Inflammatory macrophage (primary cell): ENCODE data around the gene AOPEP.

Experiments used
- DNase-seq, 2 donors: peaks; one replicate each; pipeline ENCODE4 v3.0.0-alpha.2; 2020 to 2022

Gene AOPEP

GRCh38 chr9:95044731-95045508, 318.4 kb downstream of the AOPEP start:
- DNase-seq = no peak

- DNase-seq = no peak
Measured at GRCh38 chr9:95045751-95046150, 319.3 kb downstream of the AOPEP start.

GRCh38 chr9:95047452-95048224, 321.1 kb downstream of the AOPEP start:
- no peak for DNase-seq

GRCh38 chr9:95048225-95049087, 322.0 kb downstream of the AOPEP start:
- peak; percentile 52 to 57 for DNase-seq

GRCh38 chr9:95049761-95050160, 323.3 kb downstream of the AOPEP start:
- DNase-seq = no peak

GRCh38 chr9:95053611-95054570, 327.4 kb downstream of the AOPEP start:
- no peak for DNase-seq

GRCh38 chr9:95055334-95055850, 328.9 kb downstream of the AOPEP start:
- no peak for DNase-seq

GRCh38 chr9:95055851-95056551, 329.5 kb downstream of the AOPEP start:
- DNase-seq = no peak

GRCh38 chr9:95057101-95057500, 330.6 kb downstream of the AOPEP start:
- no peak for DNase-seq

GRCh38 chr9:95058121-95058785, 331.8 kb downstream of the AOPEP start:
- no peak for DNase-seq

GRCh38 chr9:95058795-95059386, 332.4 kb downstream of the AOPEP start:
- DNase-seq = no peak

GRCh38 chr9:95060234-95060633, 333.7 kb downstream of the AOPEP start:
- no peak for DNase-seq

- DNase-seq = no peak
Measured at GRCh38 chr9:95060916-95061315, 334.4 kb downstream of the AOPEP start.

GRCh38 chr9:95061916-95062595, 335.6 kb downstream of the AOPEP start:
- no peak for DNase-seq

- DNase-seq = no peak
Measured at GRCh38 chr9:95062596-95063065, 336.1 kb downstream of the AOPEP start.

- no peak for DNase-seq
Measured at GRCh38 chr9:95063300-95063699, 336.8 kb downstream of the AOPEP start.

GRCh38 chr9:95065224-95065623, 338.7 kb downstream of the AOPEP start:
- DNase-seq = no peak

GRCh38 chr9:95067057-95067456, 340.6 kb downstream of the AOPEP start:
- DNase-seq = no peak

- DNase-seq = no peak
Measured at GRCh38 chr9:95067897-95068296, 341.4 kb downstream of the AOPEP start.
